NCI-H2196 (cell line): ENCODE measurements around the gene CPLX3.

ENCODE experiments used
- DNase-seq: peaks from one replicate; lab custom pipeline; 2025; ENCODE audit not compliant: unreplicated experiment; lab: John Stamatoyannopoulos, UW

The CPLX3 gene

GRCh38 chr15:74788042-74788682 lies 38.3 kb upstream of the CPLX3 start:
- DNase-seq, result no peak

- DNase-seq, result no peak
These were observed 37.7 kb upstream of the CPLX3 start for GRCh38 chr15:74788683-74789151.

GRCh38 chr15:74789171-74789631 lies 37.2 kb upstream of the CPLX3 start:
- DNase-seq, result no peak

GRCh38 chr15:74789741-74790079 lies 36.7 kb upstream of the CPLX3 start:
- DNase-seq, result no peak

- DNase-seq, result no peak
These were observed 36.1 kb upstream of the CPLX3 start for GRCh38 chr15:74790080-74790916.

GRCh38 chr15:74791007-74791406 lies 35.4 kb upstream of the CPLX3 start:
- no peak for DNase-seq

GRCh38 chr15:74791667-74792066 lies 34.8 kb upstream of the CPLX3 start:
- no peak for DNase-seq

GRCh38 chr15:74792227-74793016 lies 34.0 kb upstream of the CPLX3 start:
- no peak for DNase-seq

- no peak for DNase-seq
These were observed 33.0 kb upstream of the CPLX3 start for GRCh38 chr15:74793135-74794028.

- DNase-seq, result no peak
These were observed 32.0 kb upstream of the CPLX3 start for GRCh38 chr15:74794248-74794969.

- DNase-seq, result no peak
These were observed 31.5 kb upstream of the CPLX3 start for GRCh38 chr15:74794970-74795349.

GRCh38 chr15:74795966-74796625 lies 30.3 kb upstream of the CPLX3 start:
- DNase-seq, result no peak

- no peak for DNase-seq
These were observed 27.8 kb upstream of the CPLX3 start for GRCh38 chr15:74798388-74799254.

- no peak for DNase-seq
These were observed 27.1 kb upstream of the CPLX3 start for GRCh38 chr15:74799255-74799855.

- DNase-seq, result peak; percentile 76
These were observed 26.4 kb upstream of the CPLX3 start for GRCh38 chr15:74799856-74800558.

- DNase-seq, result no peak
These were observed 25.8 kb upstream of the CPLX3 start for GRCh38 chr15:74800559-74801094.

GRCh38 chr15:74801311-74801997 lies 25.0 kb upstream of the CPLX3 start:
- DNase-seq, result no peak
